ENCODE data around the gene NPAS3.

NPAS3 gene

DNA sequence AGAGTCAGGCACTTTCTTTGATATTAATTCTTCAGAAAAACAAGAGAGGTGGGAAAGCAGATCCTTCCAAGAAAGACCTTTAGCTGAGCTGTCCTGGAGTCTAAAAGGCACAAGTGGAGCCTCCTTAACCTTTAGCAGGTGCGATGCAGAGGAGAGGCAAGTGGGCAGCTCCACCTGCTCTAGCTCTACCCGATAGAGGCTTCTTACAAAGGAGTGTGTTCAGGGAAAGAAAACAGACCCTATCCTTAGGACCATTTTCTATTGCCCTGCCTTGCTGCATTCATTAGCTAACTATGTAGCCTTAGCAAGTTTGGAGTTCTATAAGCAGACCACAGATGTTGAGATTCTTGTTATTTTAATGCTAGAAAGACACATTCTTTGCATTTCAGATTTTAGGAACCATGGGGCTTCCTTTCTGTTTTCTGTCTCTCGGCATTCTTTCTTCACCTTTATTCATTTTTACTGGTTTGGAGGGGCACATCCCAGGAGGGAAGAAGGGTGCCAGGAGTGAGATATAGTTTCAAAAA, 797.7 kb downstream of the NPAS3 start:
- Mint-ChIP-seq H3K4me3 (no peak overlapping the region), H3K27ac (no peak overlapping the region), H3K27me3 (no peaks in the 10 kb centered on the region), H3K36me3 (ENCODE audit: low read depth) (no peaks in the 10 kb centered on the region), H3K9me3 (no peaks in the 10 kb centered on the region), H3K4me1 (peaks cover 11% of the 10 kb centered on the region)
- no peak for DNase-seq
- ATAC-seq, result no peak

DNA sequence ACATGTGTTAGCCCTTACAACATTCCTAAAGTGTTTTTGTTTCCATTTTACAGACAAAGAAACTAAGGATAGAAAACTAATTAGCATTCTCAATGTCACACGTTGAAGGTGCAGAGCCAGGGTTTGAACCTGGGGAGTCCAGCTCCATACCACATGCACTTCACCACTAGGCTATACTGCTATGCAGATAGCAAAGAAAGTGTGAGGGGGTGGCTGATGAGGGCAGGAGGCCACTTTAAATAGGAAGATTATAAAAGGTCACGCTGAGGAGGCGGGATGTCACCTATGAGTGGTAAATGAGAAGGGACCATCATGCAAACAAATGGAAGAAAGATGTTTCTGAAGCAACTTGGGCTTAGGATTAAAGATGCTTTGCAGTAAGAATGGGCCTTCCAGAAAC, 798.3 kb downstream of the NPAS3 start:
- Mint-ChIP-seq H3K4me3 (no peak overlapping the region), H3K4me1 (peaks cover 11% of the 10 kb centered on the region), H3K27ac (no peak overlapping the region), H3K27me3 (no peaks in the 10 kb centered on the region), H3K9me3 (no peaks in the 10 kb centered on the region), H3K36me3 (ENCODE audit: low read depth) (no peaks in the 10 kb centered on the region)
- DNase-seq, result no peak
- ATAC-seq, result no peak

DNA sequence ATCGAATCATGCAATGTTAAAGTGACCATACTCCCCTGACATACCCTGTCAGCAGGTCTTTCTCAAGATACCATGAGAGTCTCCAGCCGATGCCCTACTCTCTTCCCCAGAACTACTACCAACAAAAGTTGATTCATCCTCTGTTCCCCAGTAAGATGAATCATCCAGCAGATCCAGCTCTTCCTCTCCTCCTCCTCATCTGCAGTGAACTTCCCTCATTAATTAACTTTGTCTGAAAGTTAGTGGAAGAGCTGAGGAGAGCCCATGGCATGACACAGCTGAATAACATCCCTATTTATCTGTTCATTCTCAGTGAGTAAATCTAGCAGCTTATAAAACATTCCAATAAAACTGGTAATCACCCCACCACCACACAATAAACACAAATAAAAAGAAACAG, 798.8 kb downstream of the NPAS3 start:
- Mint-ChIP-seq H3K9me3 (no peaks in the 10 kb centered on the region), H3K27me3 (no peaks in the 10 kb centered on the region), H3K36me3 (ENCODE audit: low read depth) (no peaks in the 10 kb centered on the region), H3K4me1 (peaks cover 11% of the 10 kb centered on the region), H3K27ac (no peak overlapping the region), H3K4me3 (no peak overlapping the region)
- no peak for ATAC-seq
- no peak for DNase-seq

DNA sequence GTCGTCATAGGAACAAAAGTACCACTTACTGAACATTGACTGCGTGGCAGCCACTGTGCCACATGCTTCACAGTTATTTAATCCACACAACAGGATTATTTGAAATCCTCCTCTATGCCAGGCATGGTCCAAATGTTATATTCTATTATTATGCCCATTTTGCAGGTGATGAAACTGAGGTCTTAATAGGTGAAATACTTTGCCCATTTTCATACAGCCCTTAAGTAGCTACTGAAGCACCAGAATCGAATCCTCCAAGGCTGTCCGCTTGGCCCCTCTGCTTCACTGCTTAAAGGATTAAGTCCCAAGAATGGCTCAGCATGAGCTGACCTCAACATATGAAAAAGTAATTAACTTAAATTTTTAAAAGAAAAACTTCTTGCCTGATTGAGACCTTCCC, 799.4 kb downstream of the NPAS3 start:
- no peaks in the 10 kb centered on the region for H3K36me3 Mint-ChIP-seq (ENCODE audit: low read depth)
- no peaks in the 10 kb centered on the region for H3K27me3 Mint-ChIP-seq
- no peak for ATAC-seq
- no peaks in the 10 kb centered on the region for H3K9me3 Mint-ChIP-seq
- no peak overlapping the region for H3K4me3 Mint-ChIP-seq
- H3K4me1 Mint-ChIP-seq, result peaks cover 11% of the 10 kb centered on the region
- H3K27ac Mint-ChIP-seq, result no peak overlapping the region
- no peak for DNase-seq

DNA sequence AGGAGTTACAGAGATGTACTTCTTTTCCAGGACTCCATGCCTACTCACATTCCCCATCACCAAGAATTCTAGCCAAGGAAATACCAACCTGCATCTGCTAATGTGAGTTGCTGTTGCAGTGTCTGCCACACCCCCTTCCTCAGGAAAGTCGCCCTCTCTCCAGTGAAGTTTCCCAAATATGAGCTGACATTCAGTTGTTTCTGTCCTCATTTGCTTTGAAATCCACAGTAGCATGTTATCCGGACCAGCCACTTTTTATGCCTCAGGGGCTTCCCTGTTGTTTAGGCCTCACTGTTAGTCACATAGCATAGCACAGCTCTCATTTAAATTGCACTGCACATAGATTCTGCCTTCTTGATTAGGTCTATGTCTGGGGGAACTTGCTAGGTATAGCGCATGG, 799.8 kb downstream of the NPAS3 start:
- no peak for ATAC-seq
- Mint-ChIP-seq H3K36me3 (ENCODE audit: low read depth) (no peaks in the 10 kb centered on the region), H3K4me3 (no peak overlapping the region), H3K27ac (no peak overlapping the region), H3K4me1 (peaks cover 11% of the 10 kb centered on the region), H3K9me3 (no peaks in the 10 kb centered on the region), H3K27me3 (no peaks in the 10 kb centered on the region)
- no peak for DNase-seq

DNA sequence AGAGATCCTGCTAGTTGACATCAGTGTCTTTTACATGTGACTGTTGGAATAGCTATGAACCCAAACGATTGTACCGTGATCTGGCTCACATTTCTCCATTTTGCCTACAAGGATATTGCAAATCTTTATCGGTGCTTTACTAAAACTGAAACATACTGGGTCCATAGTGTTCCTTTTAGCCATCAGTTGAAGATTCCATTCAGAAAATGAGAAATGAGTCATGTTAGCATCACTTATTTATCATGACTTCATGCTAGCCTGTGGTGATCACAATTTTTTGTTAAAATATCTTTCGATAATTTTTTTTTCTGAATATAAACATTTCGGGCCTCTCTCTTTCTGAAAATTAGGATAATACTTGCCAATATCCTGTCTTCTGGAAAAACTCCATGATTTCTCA, 801.9 kb downstream of the NPAS3 start:
- Mint-ChIP-seq H3K27ac (no peak overlapping the region), H3K27me3 (no peaks in the 10 kb centered on the region), H3K4me1 (no peaks in the 10 kb centered on the region), H3K36me3 (ENCODE audit: low read depth) (no peaks in the 10 kb centered on the region), H3K9me3 (no peaks in the 10 kb centered on the region), H3K4me3 (no peak overlapping the region)
- ATAC-seq (no peak), DNase-seq (no peak)

DNA sequence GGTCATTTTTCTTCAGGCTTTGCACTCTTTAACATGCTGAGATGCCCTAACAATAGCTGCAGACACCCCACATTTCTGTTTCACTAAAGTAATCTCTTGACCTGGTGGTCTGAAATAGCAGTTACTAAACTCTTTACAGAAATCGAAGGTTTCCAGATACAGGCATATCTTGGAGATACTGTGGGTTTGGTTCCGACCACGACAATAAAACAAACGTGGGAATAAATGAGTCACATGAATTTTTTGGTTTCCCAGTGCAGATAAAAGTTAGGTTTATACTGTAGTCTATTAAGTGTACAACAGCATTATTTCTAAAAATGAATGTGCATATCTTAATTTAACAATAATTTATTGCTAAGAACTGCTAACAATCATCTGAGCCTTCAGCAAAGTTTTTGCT, 803.5 kb downstream of the NPAS3 start:
- DNase-seq (no peak), ATAC-seq (no peak)
- H3K4me1 Mint-ChIP-seq, result no peaks in the 10 kb centered on the region
- no peaks in the 10 kb centered on the region for H3K9me3 Mint-ChIP-seq
- H3K36me3 Mint-ChIP-seq (ENCODE audit: low read depth), result no peaks in the 10 kb centered on the region
- no peak overlapping the region for H3K4me3 Mint-ChIP-seq
- H3K27me3 Mint-ChIP-seq, result no peaks in the 10 kb centered on the region
- no peak overlapping the region for H3K27ac Mint-ChIP-seq

DNA sequence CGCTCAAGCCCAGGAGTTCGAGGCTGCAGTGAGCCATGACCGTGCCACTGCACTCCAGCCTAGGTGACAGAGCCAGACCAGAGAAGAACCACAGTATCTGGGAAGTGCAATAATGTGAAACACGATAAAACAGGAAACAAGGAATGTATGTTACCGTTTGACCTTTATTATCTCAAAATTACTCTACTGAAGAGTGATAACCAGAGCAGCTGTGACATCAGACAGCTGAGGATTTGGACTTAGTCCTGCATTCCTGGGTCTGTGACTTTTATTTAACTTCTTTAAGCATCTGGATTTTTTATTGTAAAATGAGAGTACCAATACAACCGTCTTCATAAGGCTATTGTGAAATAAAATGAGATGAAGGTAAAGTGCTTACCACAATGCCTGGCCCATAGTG, 806.5 kb downstream of the NPAS3 start:
- no peak for DNase-seq
- Mint-ChIP-seq H3K4me3 (no peak overlapping the region), H3K27ac (no peak overlapping the region), H3K36me3 (ENCODE audit: low read depth) (no peaks in the 10 kb centered on the region), H3K9me3 (no peaks in the 10 kb centered on the region), H3K27me3 (no peaks in the 10 kb centered on the region), H3K4me1 (no peaks in the 10 kb centered on the region)
- ATAC-seq, result no peak

DNA sequence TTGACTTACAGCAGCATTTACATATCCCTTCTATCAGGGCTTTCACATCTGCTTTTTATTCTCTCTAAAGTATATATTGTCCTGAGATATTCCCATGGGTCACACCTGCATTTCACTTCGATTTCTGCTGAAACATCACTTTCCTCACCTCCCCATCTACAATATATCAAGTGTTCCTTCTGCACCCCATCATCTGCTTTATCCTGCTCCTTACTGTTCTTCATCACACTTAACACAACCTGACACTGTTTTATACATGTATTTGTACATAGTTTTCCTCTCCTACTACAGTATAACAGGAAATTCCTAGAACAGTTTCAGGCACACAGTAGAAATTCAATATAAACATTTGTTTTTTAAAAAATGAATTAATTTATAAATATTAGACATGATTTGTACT, 809.1 kb downstream of the NPAS3 start:
- H3K4me1 Mint-ChIP-seq, result no peaks in the 10 kb centered on the region
- DNase-seq, result no peak
- no peaks in the 10 kb centered on the region for H3K9me3 Mint-ChIP-seq
- no peaks in the 10 kb centered on the region for H3K36me3 Mint-ChIP-seq (ENCODE audit: low read depth)
- ATAC-seq, result no peak
- H3K27ac Mint-ChIP-seq, result no peak overlapping the region
- H3K4me3 Mint-ChIP-seq, result no peak overlapping the region
- H3K27me3 Mint-ChIP-seq, result peaks cover 2% of the 10 kb centered on the region

DNA sequence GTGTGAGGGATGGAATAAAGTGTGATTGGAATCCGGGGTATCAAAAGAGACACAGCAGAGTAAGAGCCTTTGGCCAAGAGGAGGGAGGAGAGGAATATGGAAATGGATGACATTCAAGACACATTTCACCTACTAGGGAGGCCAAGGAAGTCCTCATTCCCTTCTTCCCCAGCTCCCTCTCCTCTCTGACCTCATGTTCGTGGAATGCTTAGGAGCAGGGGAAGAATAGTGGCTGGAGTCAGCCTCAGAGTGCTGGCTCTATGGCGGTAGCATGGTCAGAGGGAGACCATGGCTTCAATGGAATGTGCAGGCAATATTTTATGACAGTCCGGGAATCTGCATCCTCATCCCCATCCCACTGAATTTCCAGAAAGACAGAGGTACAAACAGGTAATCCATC, 815.6 kb downstream of the NPAS3 start:
- DNase-seq (no peak), ATAC-seq (no peak)
- Mint-ChIP-seq H3K4me1 (no peaks in the 10 kb centered on the region), H3K36me3 (ENCODE audit: low read depth) (no peaks in the 10 kb centered on the region), H3K9me3 (no peaks in the 10 kb centered on the region), H3K27ac (no peak overlapping the region), H3K4me3 (no peak overlapping the region), H3K27me3 (peaks cover 5% of the 10 kb centered on the region)

DNA sequence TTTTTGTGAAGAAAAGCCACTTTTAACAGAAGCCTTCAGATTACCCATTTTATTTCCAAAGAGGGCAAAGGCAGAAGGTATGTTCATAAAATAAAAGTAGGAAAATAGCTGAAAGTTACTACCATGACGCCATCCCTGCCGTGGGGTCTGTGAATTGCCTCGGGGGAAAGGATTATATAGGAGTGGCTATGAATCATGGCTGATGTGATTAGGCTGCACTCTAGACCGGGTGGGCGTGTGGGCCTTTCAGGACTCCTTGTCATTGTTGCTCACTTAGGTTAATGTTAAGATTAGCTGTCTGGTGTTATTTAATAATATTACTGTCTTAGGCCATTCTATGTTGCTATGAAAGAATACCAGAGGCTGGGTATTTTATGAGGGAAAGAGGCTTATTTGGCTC, 816.7 kb downstream of the NPAS3 start:
- ATAC-seq (no peak), DNase-seq (no peak)
- Mint-ChIP-seq H3K27ac (no peak overlapping the region), H3K4me3 (no peak overlapping the region), H3K4me1 (no peaks in the 10 kb centered on the region), H3K27me3 (peaks cover 5% of the 10 kb centered on the region), H3K9me3 (no peaks in the 10 kb centered on the region), H3K36me3 (ENCODE audit: low read depth) (no peaks in the 10 kb centered on the region)

DNA sequence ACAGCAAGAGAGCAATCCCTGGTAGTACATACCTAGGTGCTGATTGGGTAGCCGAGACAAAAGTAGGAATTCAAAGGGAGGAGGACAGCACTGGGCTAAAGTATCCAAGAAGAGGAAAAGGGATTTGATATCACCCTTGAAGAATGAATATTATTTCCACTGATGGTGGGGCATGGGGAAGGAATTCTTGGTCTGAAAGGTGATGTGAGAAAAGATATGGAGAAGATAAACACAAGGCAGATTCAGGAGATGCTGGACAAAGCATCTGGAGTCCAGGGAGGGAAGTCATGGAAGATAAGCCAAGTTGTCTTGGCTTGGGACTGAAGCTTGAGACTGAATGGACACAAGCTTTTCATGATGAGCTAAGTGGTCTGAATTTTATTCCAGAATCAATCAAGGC, 818.2 kb downstream of the NPAS3 start:
- Mint-ChIP-seq H3K27ac (no peak overlapping the region), H3K36me3 (ENCODE audit: low read depth) (no peaks in the 10 kb centered on the region), H3K4me3 (no peak overlapping the region), H3K4me1 (no peaks in the 10 kb centered on the region), H3K9me3 (no peaks in the 10 kb centered on the region), H3K27me3 (peaks cover 5% of the 10 kb centered on the region)
- no peak for ATAC-seq
- DNase-seq, result no peak

DNA sequence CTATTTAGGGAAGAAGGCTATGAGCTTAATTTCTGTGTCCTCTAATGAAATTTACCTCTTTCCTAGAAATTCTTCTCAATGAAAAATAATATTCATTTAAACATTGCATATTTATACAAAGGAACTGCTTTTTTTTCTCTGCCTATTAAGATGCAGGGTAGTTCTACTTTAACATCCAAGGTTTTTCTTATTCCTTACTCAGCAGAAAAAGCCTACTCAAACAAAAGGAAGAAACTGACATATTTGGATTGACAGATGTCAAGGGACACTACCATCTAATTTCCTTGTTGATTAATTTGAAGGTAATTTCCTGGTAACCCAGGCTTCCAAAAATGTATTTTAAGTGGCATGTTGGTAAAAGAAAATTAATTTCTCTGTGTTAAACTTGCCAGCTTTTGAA, 819.9 kb downstream of the NPAS3 start:
- Mint-ChIP-seq H3K27ac (no peak overlapping the region), H3K4me3 (no peak overlapping the region), H3K27me3 (peaks cover 3% of the 10 kb centered on the region), H3K9me3 (no peaks in the 10 kb centered on the region), H3K36me3 (ENCODE audit: low read depth) (no peaks in the 10 kb centered on the region), H3K4me1 (no peaks in the 10 kb centered on the region)
- ATAC-seq (no peak), DNase-seq (no peak)

DNA sequence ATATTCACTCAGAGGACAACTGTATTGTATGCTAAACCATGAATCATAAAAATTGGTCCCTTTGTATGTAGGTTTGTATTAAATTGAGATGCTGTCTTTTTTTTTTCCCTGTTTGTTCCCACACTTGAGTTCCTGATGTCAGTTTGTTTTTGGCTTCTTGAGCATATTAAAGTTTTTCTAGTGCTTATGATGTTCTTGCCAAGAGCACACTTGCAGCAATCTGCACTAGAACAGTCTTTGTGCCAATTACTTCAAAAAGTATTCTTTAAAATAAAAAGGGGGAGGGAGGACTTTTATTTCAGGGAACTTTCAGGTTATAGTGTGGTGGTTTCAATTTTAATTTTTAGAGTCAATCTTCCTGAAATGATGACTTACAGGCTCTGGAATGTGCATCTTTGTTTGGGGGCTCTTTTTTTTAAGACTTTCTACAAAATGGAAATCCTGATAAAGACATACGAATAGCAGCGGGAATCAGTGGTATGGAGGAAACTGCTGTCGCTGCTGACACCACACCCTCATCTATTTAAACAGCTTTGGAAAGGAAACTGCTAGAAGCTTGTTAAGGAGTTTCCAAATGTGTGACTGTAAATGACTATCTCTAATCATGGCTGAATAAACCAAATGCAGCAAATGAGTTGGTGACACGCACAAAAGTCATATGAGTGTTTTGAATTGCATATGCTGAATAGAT, 823.6 kb downstream of the NPAS3 start:
- DNase-seq (no peak), ATAC-seq (no peak)
- no peaks in the 10 kb centered on the region for H3K9me3 Mint-ChIP-seq
- H3K4me1 Mint-ChIP-seq, result no peaks in the 10 kb centered on the region
- no peaks in the 10 kb centered on the region for H3K36me3 Mint-ChIP-seq (ENCODE audit: low read depth)
- no peak overlapping the region for H3K4me3 Mint-ChIP-seq
- H3K27ac Mint-ChIP-seq, result no peak overlapping the region
- peaks cover 5% of the 10 kb centered on the region for H3K27me3 Mint-ChIP-seq

DNA sequence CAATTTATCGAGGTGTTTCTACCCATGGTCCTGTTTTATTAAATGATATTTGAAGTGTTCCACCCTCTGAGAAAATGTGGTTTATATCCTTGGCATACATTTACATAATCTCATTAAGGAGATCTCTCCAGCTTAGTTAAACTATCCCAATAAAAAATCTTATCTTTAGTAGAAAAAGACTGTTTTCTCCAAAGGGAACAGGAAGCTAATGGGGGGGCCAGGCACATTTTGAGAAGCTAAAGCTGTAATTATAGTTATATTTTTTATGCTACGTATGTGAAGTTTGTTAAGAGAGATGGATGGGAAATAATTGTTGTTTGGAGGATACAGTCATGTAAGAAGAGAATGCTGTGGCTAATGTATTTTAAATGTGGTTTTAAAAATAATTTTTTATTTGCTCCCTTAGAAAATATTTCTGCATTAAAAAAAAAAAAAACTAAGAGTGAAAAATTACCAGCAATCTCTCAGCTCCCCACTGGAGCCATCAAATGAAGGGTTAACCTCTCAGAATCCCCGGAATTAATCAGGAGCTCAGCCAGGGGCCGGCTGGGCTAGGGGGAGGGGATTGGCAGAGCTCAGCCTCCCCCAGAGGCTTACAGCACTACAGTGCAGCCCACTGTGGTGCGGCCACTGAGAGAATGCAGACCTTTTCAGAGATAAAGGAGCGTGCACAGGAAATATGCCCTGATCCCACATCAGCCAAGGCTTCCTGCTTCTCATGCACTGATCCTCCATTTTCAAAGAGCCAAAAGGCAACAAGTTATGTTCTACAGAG, 826.4 kb downstream of the NPAS3 start:
- no peaks in the 10 kb centered on the region for H3K4me1 Mint-ChIP-seq
- H3K27me3 Mint-ChIP-seq, result peaks cover 2% of the 10 kb centered on the region
- no peak overlapping the region for H3K27ac Mint-ChIP-seq
- no peaks in the 10 kb centered on the region for H3K9me3 Mint-ChIP-seq
- no peak for ATAC-seq
- DNase-seq, result no peak
- no peaks in the 10 kb centered on the region for H3K36me3 Mint-ChIP-seq (ENCODE audit: low read depth)
- H3K4me3 Mint-ChIP-seq, result no peak overlapping the region
